Stimulated activated naive B cell treated with anti-CD40 and anti-IgM and Interleukin-4, amounts not matched to agents 10 μg/mL and 1 μg/mL and 100 μg/mL, for 72 hours (primary cell): ENCODE measurements around the gene EWSR1.

Source experiments
- ATAC-seq, 2 donors: fragments of 150-1000 bp; cut with Tn5 transposase; replicated peaks; 2 replicates each; pipeline ENCODE4 v1.10.0; 2021; ENCODE audit warnings: moderate library complexity in 1 of 2
- DNase-seq: peaks from one replicate; pipeline ENCODE4 v3.0.0; 2021
- H3K27ac Mint-ChIP-seq: one replicate; pipeline ENCODE4 v1.8.0; 2022; ENCODE audit warnings: mild to moderate bottlenecking, mixed read lengths
- H3K27me3 Mint-ChIP-seq, 2 donors: one replicate each; pipeline ENCODE4 v1.8.0; 2022; ENCODE audit warnings: mixed read lengths in 2 of 2
- H3K36me3 Mint-ChIP-seq, 2 donors: one replicate each; pipeline ENCODE4 v1.8.0; 2022; ENCODE audit warnings: mixed read lengths in 2 of 2, mild to moderate bottlenecking in 1 of 2
- H3K4me1 Mint-ChIP-seq, 2 donors: one replicate each; pipeline ENCODE4 v1.8.0; 2022; ENCODE audit warnings: mixed read lengths in 2 of 2, mild to moderate bottlenecking in 1 of 2
- H3K4me3 Mint-ChIP-seq, 2 donors: one replicate each; pipeline ENCODE4 v1.8.0; 2022; ENCODE audit warnings: mild to moderate bottlenecking in 2 of 2, mixed read lengths in 2 of 2, moderate library complexity in 1 of 2
- H3K9me3 Mint-ChIP-seq, 2 donors: one replicate each; pipeline ENCODE4 v1.8.0; 2022; ENCODE audit warnings: mixed read lengths in 2 of 2, mild to moderate bottlenecking in 1 of 2

The EWSR1 gene

GRCh38 chr22:29270475-29271271 is 2.6 kb downstream of the EWSR1 start:
- H3K9me3 Mint-ChIP-seq = no peaks in the 10 kb centered on the region
- ATAC-seq (no peak), DNase-seq (no peak)
- peak overlapping the region; percentile 88 to 91 for H3K4me3 Mint-ChIP-seq
- H3K27ac Mint-ChIP-seq = peak overlapping the region; percentile 2
- peaks cover 35 to 76% of the 10 kb centered on the region in 2 donors for H3K4me1 Mint-ChIP-seq
- peaks cover 38 to 71% of the 10 kb centered on the region in 2 donors for H3K36me3 Mint-ChIP-seq
- H3K27me3 Mint-ChIP-seq = no peaks in the 10 kb centered on the region

GRCh38 chr22:29272624-29273023 is 4.6 kb downstream of the EWSR1 start:
- Mint-ChIP-seq H3K27me3 (no peaks in the 10 kb centered on the region), H3K36me3 (peaks cover 49 to 73% of the 10 kb centered on the region in 2 donors), H3K4me1 (peaks cover 29 to 75% of the 10 kb centered on the region in 2 donors), H3K9me3 (no peaks in the 10 kb centered on the region), H3K27ac (no peak overlapping the region), H3K4me3 (no peak overlapping the region)
- DNase-seq = no peak
- ATAC-seq = no peak

- no peaks in the 10 kb centered on the region for H3K9me3 Mint-ChIP-seq
- ATAC-seq (no peak), DNase-seq (no peak)
- H3K27ac Mint-ChIP-seq = no peak overlapping the region
- no peaks in the 10 kb centered on the region for H3K27me3 Mint-ChIP-seq
- peaks cover 52 to 73% of the 10 kb centered on the region in 2 donors for H3K36me3 Mint-ChIP-seq
- H3K4me1 Mint-ChIP-seq = peaks cover 27 to 69% of the 10 kb centered on the region in 2 donors
- H3K4me3 Mint-ChIP-seq = no peak overlapping the region
Measured at GRCh38 chr22:29275167-29275566, 7.1 kb downstream of the EWSR1 start.

DNA sequence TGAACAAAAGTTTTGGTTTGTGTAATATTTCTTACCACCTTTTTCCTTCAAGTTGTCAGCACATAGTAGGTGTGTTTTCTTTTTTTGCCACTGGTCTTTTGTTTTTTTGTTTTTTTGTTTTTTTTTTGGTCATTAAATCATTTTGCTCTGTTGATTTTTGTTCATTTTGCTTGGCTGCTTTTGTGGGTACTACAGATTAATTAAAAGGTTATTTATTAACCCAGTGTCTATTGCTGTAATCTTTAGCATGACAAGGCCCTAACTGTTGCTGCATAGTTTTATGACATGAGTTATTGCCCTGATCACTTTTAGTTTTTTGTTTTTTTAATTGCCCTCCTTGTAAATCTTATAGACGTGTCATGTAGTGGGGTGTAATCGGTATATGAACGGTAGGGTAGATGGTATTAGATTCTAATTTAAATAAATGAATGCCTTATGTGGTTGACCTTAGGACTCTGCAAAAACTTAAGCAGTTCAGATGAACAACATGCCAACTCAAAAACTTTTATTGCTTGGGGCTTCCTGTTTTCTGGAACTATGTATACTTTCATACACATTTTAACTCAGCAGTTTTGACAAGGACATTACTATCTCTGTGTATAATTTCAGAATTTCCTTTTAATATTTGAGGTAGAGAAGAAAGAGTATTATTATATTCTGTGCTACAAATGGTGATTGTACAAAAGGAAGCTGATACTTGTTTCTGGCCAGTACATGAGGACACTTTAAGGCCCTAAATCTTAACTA is 7.9 kb downstream of the EWSR1 start:
- DNase-seq = no peak
- no peak for ATAC-seq
- peak overlapping the region; percentile 31 for H3K27ac Mint-ChIP-seq
- H3K4me3 Mint-ChIP-seq = peak overlapping the region in 1 of 2 donors; percentile 48
- H3K36me3 Mint-ChIP-seq = peaks cover 50 to 73% of the 10 kb centered on the region in 2 donors
- peaks cover 20 to 61% of the 10 kb centered on the region in 2 donors for H3K4me1 Mint-ChIP-seq
- no peaks in the 10 kb centered on the region for H3K27me3 Mint-ChIP-seq
- H3K9me3 Mint-ChIP-seq = no peaks in the 10 kb centered on the region

- Mint-ChIP-seq H3K4me3 (no peak overlapping the region), H3K27me3 (no peaks in the 10 kb centered on the region), H3K9me3 (no peaks in the 10 kb centered on the region), H3K27ac (no peak overlapping the region), H3K4me1 (peaks cover 13 to 42% of the 10 kb centered on the region in 2 donors), H3K36me3 (peaks cover 49 to 75% of the 10 kb centered on the region in 2 donors)
- ATAC-seq (no peak), DNase-seq (no peak)
Measured at GRCh38 chr22:29277927-29278326, 9.9 kb downstream of the EWSR1 start.

- Mint-ChIP-seq H3K4me1 (peaks cover 15 to 29% of the 10 kb centered on the region in 2 donors), H3K27ac (peak overlapping the region; percentile 3), H3K4me3 (no peak overlapping the region), H3K9me3 (no peaks in the 10 kb centered on the region), H3K36me3 (peaks cover 57 to 71% of the 10 kb centered on the region in 2 donors), H3K27me3 (no peaks in the 10 kb centered on the region)
- peak; percentile 52 to 67 for ATAC-seq
- no peak for DNase-seq
Measured at GRCh38 chr22:29284196-29284595, 16.1 kb downstream of the EWSR1 start.

GRCh38 chr22:29288837-29289236 is 20.8 kb downstream of the EWSR1 start:
- H3K4me1 Mint-ChIP-seq = peaks cover 21 to 31% of the 10 kb centered on the region in 2 donors
- no peak for DNase-seq
- no peaks in the 10 kb centered on the region for H3K27me3 Mint-ChIP-seq
- H3K9me3 Mint-ChIP-seq = no peaks in the 10 kb centered on the region
- H3K4me3 Mint-ChIP-seq = no peak overlapping the region
- peak overlapping the region; percentile 77 for H3K27ac Mint-ChIP-seq
- ATAC-seq = no peak
- peaks cover 54 to 65% of the 10 kb centered on the region in 2 donors for H3K36me3 Mint-ChIP-seq

DNA sequence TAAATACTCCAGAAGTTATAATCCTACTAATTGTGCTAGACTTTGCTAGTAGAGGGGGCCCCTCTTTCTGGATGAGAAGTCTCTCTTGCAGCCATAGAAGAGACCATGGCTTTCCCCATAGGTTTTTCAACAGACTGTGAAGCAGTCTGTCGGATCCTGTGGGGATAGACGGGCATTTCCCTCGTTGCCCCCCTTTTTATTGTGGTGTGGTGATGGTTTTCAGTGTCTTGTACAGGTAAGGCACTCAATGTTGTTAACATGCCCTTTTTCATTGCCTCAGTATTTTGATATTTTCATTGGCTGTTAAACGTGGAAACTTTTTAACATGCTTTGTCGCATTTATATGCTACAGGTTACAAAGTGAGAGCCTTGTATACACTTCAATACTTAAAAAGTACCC is 22.0 kb downstream of the EWSR1 start:
- DNase-seq (no peak), ATAC-seq (no peak)
- no peaks in the 10 kb centered on the region for H3K27me3 Mint-ChIP-seq
- H3K27ac Mint-ChIP-seq = no peak overlapping the region
- peaks cover 21 to 23% of the 10 kb centered on the region in 2 donors for H3K4me1 Mint-ChIP-seq
- no peak overlapping the region for H3K4me3 Mint-ChIP-seq
- peaks cover 46 to 60% of the 10 kb centered on the region in 2 donors for H3K36me3 Mint-ChIP-seq
- H3K9me3 Mint-ChIP-seq = no peaks in the 10 kb centered on the region

DNA sequence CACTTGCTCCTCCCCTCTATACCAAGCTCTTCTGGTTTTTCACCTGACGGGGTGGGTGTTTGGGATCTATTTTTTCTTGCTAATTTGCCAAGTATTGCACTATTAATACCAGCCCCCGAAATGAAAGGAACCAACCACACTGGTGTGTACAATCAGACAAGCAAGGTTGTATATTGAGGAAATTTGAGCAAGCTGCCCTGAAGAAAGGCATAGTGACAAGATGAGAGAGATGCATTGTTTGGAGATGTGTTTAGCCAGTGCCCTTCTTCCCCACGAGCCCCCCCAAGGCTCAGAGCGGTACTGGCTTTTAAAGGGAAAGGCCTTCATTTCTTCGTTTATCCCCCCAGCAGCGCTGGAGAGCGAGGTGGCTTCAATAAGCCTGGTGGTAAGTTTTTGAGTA is 23.1 kb downstream of the EWSR1 start:
- no peak overlapping the region for H3K27ac Mint-ChIP-seq
- no peak overlapping the region for H3K4me3 Mint-ChIP-seq
- H3K4me1 Mint-ChIP-seq = peaks cover 21 to 23% of the 10 kb centered on the region in 2 donors
- H3K9me3 Mint-ChIP-seq = no peaks in the 10 kb centered on the region
- peaks cover 44 to 57% of the 10 kb centered on the region in 2 donors for H3K36me3 Mint-ChIP-seq
- H3K27me3 Mint-ChIP-seq = no peaks in the 10 kb centered on the region
- DNase-seq (no peak), ATAC-seq (no peak)

GRCh38 chr22:29292379-29292778 is 24.3 kb downstream of the EWSR1 start:
- Mint-ChIP-seq H3K36me3 (peaks cover 36 to 52% of the 10 kb centered on the region in 2 donors), H3K4me3 (no peak overlapping the region), H3K9me3 (no peaks in the 10 kb centered on the region), H3K4me1 (peaks cover 16 to 17% of the 10 kb centered on the region in 2 donors), H3K27me3 (no peaks in the 10 kb centered on the region), H3K27ac (peak overlapping the region; percentile 71)
- no peak for DNase-seq
- no peak for ATAC-seq

DNA sequence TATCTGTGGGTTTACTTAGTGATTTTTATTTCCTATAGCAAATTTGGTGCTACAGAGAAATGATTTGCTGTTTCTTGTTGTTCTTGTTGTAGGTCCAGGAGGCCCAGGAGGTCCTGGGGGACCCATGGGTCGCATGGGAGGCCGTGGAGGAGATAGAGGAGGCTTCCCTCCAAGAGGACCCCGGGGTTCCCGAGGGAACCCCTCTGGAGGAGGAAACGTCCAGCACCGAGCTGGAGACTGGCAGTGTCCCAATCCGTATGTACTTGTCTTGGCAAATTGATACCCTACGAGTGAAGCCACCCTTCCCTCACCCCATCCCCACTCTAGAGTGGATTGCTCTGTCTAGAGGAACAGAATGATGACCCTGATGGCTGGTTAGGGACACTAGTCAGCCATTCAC is 30.6 kb downstream of the EWSR1 start:
- no peak overlapping the region for H3K4me3 Mint-ChIP-seq
- no peak for DNase-seq
- peaks cover 47 to 59% of the 10 kb centered on the region in 2 donors for H3K36me3 Mint-ChIP-seq
- H3K9me3 Mint-ChIP-seq = no peaks in the 10 kb centered on the region
- no peaks in the 10 kb centered on the region for H3K27me3 Mint-ChIP-seq
- no peak for ATAC-seq
- H3K4me1 Mint-ChIP-seq = peaks cover 9 to 19% of the 10 kb centered on the region in 2 donors
- peak overlapping the region; percentile 65 for H3K27ac Mint-ChIP-seq

- H3K4me3 Mint-ChIP-seq = peak overlapping the region in 1 of 2 donors; percentile 15
- no peaks in the 10 kb centered on the region for H3K9me3 Mint-ChIP-seq
- peaks cover 10 to 25% of the 10 kb centered on the region in 2 donors for H3K4me1 Mint-ChIP-seq
- peaks cover 44 to 54% of the 10 kb centered on the region in 2 donors for H3K36me3 Mint-ChIP-seq
- H3K27me3 Mint-ChIP-seq = peaks cover 2% of the 10 kb centered on the region in 2 donors
- DNase-seq = no peak
- H3K27ac Mint-ChIP-seq = peak overlapping the region; percentile 70
- no peak for ATAC-seq
Measured at GRCh38 chr22:29299136-29299900, 31.2 kb downstream of the EWSR1 start.

DNA sequence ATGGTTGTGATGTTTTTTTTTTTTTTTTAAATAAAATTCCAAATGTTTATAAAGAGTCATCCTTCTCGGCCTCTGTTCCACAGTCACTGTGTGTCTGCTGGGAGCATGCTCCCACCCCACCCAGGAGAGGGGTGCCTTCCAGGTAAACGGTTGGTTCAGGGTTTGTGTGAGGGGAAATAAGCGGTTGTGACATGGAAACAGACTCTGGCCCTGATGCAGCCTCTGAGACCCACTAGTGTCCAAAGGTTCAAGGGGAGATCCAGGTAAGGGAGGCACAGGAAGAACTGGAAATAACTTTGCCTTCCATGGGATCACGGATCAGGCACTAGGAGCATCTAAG is 32.4 kb downstream of the EWSR1 start:
- Mint-ChIP-seq H3K9me3 (no peaks in the 10 kb centered on the region), H3K27ac (peak overlapping the region; percentile 11), H3K36me3 (peaks cover 44 to 54% of the 10 kb centered on the region in 2 donors), H3K4me1 (peaks cover 15 to 36% of the 10 kb centered on the region in 2 donors), H3K27me3 (peaks cover 12 to 13% of the 10 kb centered on the region in 2 donors), H3K4me3 (no peak overlapping the region)
- DNase-seq (no peak), ATAC-seq (no peak)
